Uterus (tissue), 4 donors: ENCODE data around the gene FRRS1L. TPM values are rescaled to one million over a fixed set of nuclear protein-coding genes. Genes with fewer than 3 reads are reported as not detected.

ENCODE experiments used
- DNase-seq, 2 donors: peaks; one replicate each; pipeline ENCODE4 v3.0.0-alpha.2; 2019 to 2020
- H3K27ac ChIP-seq, 2 donors: fragments of 200-600 bp; sonication (generic); 1 replicate in 1 of 2; 2 replicates in 1 of 2; pipeline ENCODE4 v1.5.1; 2016 to 2018
- H3K27me3 ChIP-seq, 2 donors: fragments of 200-600 bp; sonication (generic); one replicate each; pipeline ENCODE4 v1.5.1; 2018 to 2019; ENCODE audit warnings: control low read depth in 1 of 2
- H3K36me3 ChIP-seq, 2 donors: fragments of 200-600 bp; sonication (generic); one replicate each; pipeline ENCODE4 v1.5.1; 2019; ENCODE audit warnings: control low read depth in 1 of 2
- H3K4me1 ChIP-seq, 2 donors: fragments of 200-600 bp; sonication (generic); one replicate each; pipeline ENCODE4 v1.5.1; 2018 to 2019; ENCODE audit warnings: control low read depth in 1 of 2
- H3K4me3 ChIP-seq, 2 donors: fragments of 200-600 bp; sonication (generic); 1 replicate in 1 of 2; 2 replicates in 1 of 2; pipeline ENCODE4 v1.5.1; 2018 to 2019; ENCODE audit warnings: mild to moderate bottlenecking in 1 of 2
- H3K9me3 ChIP-seq, 2 donors: fragments of 200-600 bp; sonication (generic); one replicate each; pipeline ENCODE4 v1.5.1; 2019; ENCODE audit warnings: control low read depth in 1 of 2
- POLR2A ChIP-seq, 2 donors: fragments of 450-650 bp; IDR thresholded peaks; one replicate each; pipeline ENCODE4 v1.6.1; 2016; ENCODE audit warnings: antibody characterized with exemption in 2 of 2, mild to moderate bottlenecking in 1 of 2, moderate library complexity in 1 of 2
- intact Hi-C: fragments of 100-400 bp; cut with DNase I; formaldehyde crosslinking; loops from one replicate; pipeline ENCODE4 v1.15.1; 2023; ENCODE audit warnings: low total_unique reads
- total RNA-seq, 4 donors: library from RNA; depleted of rRNA in 3 of 4; stranded (reverse); fragments of >200 nt in 3 of 4; gene quantifications; one replicate each; pipeline versions ENCODE4 v1.1.0 to v1.2.4, GENCODE V29; 2014 to 2023
- TF ChIP-seq, protein P1 (sequence below), 4 experiments: fragments of 200-600 bp in 2 of 4; fragments of 450-650 bp in 2 of 4; sonication (generic) in 2 of 4; IDR thresholded peaks; one replicate each; pipeline ENCODE4 v1.5.1; 2016 to 2019; ENCODE audit warnings: antibody characterized with exemption in 4 of 4, mild to moderate bottlenecking in 2 of 4, moderate library complexity in 1 of 4
- donor health status: DM: yes; HTN: yes; CAD: no.

FRRS1L gene
- total RNA-seq, 4 donors from 2014 or later: under 0.01 to 10.9 (median 10.1) TPM

DNA sequence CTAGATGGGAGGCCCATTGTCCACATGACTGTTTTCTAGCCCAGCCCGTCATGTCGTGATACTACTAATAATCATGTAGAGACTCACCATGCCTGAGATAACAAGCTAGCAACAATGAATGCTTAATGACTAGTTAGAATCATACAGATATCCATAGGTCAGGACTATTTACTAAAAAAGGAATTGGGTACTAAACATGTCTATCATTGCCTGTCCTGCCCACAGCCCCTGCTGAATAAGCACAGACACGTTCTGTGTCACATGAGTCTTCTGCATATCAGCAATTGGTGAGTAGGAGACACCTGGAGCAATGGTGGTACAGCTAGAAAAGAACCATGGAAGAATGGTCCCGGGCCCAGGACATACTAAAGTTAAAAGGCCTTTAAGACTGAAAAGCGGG is 18.0 kb downstream of the FRRS1L start:
- Histone ChIP-seq H3K4me3 (no peak overlapping the region), H3K4me1 (no peaks in the 10 kb centered on the region), H3K27ac (no peak overlapping the region), H3K27me3 (no peaks in the 10 kb centered on the region), H3K36me3 (no peaks in the 10 kb centered on the region), H3K9me3 (no peaks in the 10 kb centered on the region)
- no peak for DNase-seq
- TF ChIP-seq, protein P1, sequence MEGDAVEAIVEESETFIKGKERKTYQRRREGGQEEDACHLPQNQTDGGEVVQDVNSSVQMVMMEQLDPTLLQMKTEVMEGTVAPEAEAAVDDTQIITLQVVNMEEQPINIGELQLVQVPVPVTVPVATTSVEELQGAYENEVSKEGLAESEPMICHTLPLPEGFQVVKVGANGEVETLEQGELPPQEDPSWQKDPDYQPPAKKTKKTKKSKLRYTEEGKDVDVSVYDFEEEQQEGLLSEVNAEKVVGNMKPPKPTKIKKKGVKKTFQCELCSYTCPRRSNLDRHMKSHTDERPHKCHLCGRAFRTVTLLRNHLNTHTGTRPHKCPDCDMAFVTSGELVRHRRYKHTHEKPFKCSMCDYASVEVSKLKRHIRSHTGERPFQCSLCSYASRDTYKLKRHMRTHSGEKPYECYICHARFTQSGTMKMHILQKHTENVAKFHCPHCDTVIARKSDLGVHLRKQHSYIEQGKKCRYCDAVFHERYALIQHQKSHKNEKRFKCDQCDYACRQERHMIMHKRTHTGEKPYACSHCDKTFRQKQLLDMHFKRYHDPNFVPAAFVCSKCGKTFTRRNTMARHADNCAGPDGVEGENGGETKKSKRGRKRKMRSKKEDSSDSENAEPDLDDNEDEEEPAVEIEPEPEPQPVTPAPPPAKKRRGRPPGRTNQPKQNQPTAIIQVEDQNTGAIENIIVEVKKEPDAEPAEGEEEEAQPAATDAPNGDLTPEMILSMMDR (IDR thresholded peaks at IDR 0.05): no peak
- no peak for TF ChIP-seq POLR2A (IDR thresholded peaks at IDR 0.05)
- intact Hi-C loops: no loop called here

DNA sequence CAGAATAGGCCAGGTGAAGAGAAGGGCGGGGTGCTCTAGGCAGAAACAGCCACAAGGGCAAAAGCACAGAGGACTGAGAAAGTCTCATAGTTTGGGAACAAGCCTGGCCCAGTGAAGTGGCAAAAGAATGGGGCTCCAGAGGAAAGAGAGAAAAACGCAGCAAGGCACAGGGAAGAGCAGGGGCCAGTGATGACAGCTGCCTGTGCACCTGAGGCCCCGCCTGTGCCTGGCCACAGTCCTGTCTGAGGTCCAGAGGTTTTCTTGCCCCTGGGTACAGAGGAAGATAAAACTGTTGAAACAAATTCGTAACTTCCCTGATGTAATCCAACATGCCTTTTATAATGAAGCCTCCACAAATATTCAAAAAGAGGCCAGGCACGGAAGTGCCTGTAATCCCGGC is 22.0 kb downstream of the FRRS1L start:
- no peaks in the 10 kb centered on the region for H3K27me3 ChIP-seq
- no peak for DNase-seq
- TF ChIP-seq, protein P1 (IDR thresholded peaks at IDR 0.05): no peak
- TF ChIP-seq POLR2A (IDR thresholded peaks at IDR 0.05): no peak
- H3K36me3 ChIP-seq: no peaks in the 10 kb centered on the region
- no peak overlapping the region for H3K27ac ChIP-seq
- no peaks in the 10 kb centered on the region for H3K4me1 ChIP-seq
- intact Hi-C loops: no loop called here
- H3K9me3 ChIP-seq: no peaks in the 10 kb centered on the region
- H3K4me3 ChIP-seq: no peak overlapping the region

DNA sequence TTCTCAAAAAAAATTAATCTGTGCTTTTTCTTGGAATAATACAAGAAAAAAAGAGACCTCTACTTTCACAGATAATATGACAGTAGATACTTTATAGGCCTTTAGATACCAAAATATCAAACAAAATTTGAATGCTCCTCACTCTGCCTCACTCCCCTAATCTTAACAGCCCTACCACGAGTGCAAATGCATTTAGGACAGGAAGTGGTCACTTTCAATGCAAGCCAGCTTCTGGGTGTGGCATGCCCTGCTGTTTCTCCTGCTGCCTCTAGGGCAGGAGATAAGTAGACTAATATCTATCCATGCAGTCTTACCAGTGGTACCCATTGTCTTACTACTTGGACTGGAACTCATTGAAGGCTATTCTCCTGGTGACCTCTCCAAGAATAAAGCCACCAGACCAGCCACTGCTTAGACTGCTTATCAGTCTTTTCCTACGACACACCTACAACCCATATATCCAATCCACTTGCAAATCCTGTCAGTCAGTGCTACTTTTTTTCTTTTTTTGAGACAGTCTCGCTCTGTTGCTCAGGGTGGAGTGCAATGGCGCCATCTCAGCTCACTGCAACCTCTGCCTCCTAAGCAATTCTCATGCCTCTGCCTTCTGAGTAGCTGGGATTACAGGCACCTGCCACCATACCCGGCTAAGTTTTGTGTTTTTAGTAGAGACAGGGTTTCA is 23.0 kb downstream of the FRRS1L start:
- Histone ChIP-seq H3K9me3 (no peaks in the 10 kb centered on the region), H3K36me3 (no peaks in the 10 kb centered on the region), H3K27me3 (no peaks in the 10 kb centered on the region), H3K4me3 (no peak overlapping the region), H3K4me1 (no peaks in the 10 kb centered on the region), H3K27ac (no peak overlapping the region)
- intact Hi-C loops: no loop called here
- TF ChIP-seq, protein P1 (IDR thresholded peaks at IDR 0.05): no peak
- TF ChIP-seq POLR2A (IDR thresholded peaks at IDR 0.05): no peak
- DNase-seq: no peak

DNA sequence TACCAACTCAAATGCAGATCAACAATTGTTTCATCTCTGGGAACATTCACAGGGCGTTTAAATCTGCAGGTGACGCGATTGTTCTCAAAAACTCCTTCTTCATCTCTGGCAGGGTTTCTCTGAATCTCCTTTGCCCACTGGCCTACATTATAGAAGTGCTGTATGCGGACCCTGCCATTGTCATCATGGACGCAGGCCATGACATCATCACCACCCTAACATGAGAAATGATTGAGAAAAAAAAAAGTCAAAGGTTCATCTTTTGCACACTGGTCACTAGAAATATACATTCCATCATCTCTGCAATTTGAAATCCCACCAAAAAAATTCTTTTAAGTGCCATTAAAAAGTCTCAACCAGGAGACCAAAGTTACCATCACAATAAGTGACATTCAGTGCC is 25.7 kb downstream of the FRRS1L start:
- Histone ChIP-seq H3K27ac (no peak overlapping the region), H3K36me3 (no peaks in the 10 kb centered on the region), H3K4me3 (no peak overlapping the region), H3K4me1 (no peaks in the 10 kb centered on the region), H3K27me3 (no peaks in the 10 kb centered on the region), H3K9me3 (no peaks in the 10 kb centered on the region)
- no peak for DNase-seq
- intact Hi-C loops: no loop called here
- no peak for TF ChIP-seq POLR2A (IDR thresholded peaks at IDR 0.05)
- TF ChIP-seq, protein P1 (IDR thresholded peaks at IDR 0.05): no peak

DNA sequence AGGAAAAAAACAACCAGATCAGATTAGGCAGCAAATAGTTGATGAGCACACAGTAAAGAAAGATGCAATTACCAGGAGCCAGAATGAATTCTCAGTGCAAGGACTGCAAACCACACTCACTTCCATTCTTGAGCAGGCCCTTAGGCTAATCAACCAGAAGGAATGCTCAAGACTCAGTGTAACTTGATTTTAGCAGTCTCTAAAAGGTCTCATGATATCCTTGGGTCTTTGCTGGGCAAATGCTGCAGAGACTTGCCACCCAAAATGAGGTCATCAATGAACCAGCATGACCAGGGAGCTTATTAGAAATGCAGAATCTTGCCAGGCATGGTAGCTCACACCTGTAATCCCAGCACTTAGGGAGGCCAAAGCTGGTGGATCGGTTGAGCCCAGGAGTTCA is 27.2 kb downstream of the FRRS1L start:
- intact Hi-C loops: no loop called here
- DNase-seq: no peak
- TF ChIP-seq POLR2A (IDR thresholded peaks at IDR 0.05): no peak
- TF ChIP-seq, protein P1 (IDR thresholded peaks at IDR 0.05): no peak
- Histone ChIP-seq H3K4me1 (no peaks in the 10 kb centered on the region), H3K36me3 (no peaks in the 10 kb centered on the region), H3K27me3 (no peaks in the 10 kb centered on the region), H3K27ac (no peak overlapping the region), H3K4me3 (no peak overlapping the region), H3K9me3 (no peaks in the 10 kb centered on the region)
